B cell (primary cell): ENCODE data around the gene PRAMEF13. TPM values are rescaled to one million over a fixed set of nuclear protein-coding genes. Genes with fewer than 3 reads are reported as not detected.
"Not testable (repeated sequence)": the region's sequence is repeated elsewhere in the genome, so short reads cannot be mapped to it uniquely, and the experiment has no call there.

ENCODE experiments used
- ATAC-seq: fragments of 200-7000 bp; cut with Tn5 transposase; one replicate; pipeline ENCODE4 v1.10.0; 2021; ENCODE audit warnings: low read depth, mild to moderate bottlenecking, moderate number of reproducible peaks, moderate library complexity
- CTCF ChIA-PET: fragments of 350-600 bp; sonication (Branson Sonifier 250); formaldehyde crosslinking; loops from one replicate; lab custom pipeline; 2021; ENCODE audit warnings: antibody characterized with exemption, inconsistent platforms; lab: Charles Lee
- POLR2A ChIA-PET: fragments of 350-600 bp; sonication (Branson Sonifier 250); formaldehyde crosslinking; loops from one replicate; lab custom pipeline; 2021; ENCODE audit warnings: antibody characterized with exemption; lab: Charles Lee
- DNase-seq: peaks from one replicate; pipeline ENCODE4 v3.0.0; 2013
- H2AFZ ChIP-seq: 2 replicates; pipeline ENCODE4 v1.6.1; 2012; ENCODE audit warnings: mild to moderate bottlenecking, low read depth, low read length; ENCODE audit not compliant: insufficient read depth, poor library complexity, severe bottlenecking
- H3K27ac ChIP-seq, 2 donors: 1 replicate in 1 of 2; 2 replicates in 1 of 2; pipeline ENCODE4 v1.5.1; 2012 to 2013; ENCODE audit warnings: low read length in 2 of 2, mild to moderate bottlenecking in 2 of 2, moderate library complexity in 1 of 2
- H3K27me3 ChIP-seq, 4 experiments: fragments of 200-600 bp in 1 of 4; sonication (generic) in 1 of 4; replicated peaks in 1 of 4; 1 replicate in 2 of 4; 2 replicates in 2 of 4; pipeline versions ENCODE4 v1.6.1 to v1.7.0; 2013 to 2016; ENCODE audit warnings: low read length in 3 of 4, mild to moderate bottlenecking in 2 of 4, mixed read lengths in 1 of 4, moderate library complexity in 1 of 4; ENCODE audit not compliant: insufficient read depth in 4 of 4, control insufficient read depth in 3 of 4; ENCODE audit errors: control extremely low read depth in 1 of 4
- H3K36me3 ChIP-seq, 2 experiments: replicated peaks in 1 of 2; 1 replicate in 1 of 2; 2 replicates in 1 of 2; pipeline versions ENCODE4 v1.6.1 to v1.7.1; 2013; ENCODE audit warnings: low read length in 1 of 2; ENCODE audit not compliant: insufficient read depth in 2 of 2, control insufficient read depth in 1 of 2; ENCODE audit errors: control extremely low read depth in 1 of 2, extremely low read depth in 1 of 2
- H3K4me1 ChIP-seq, 2 donors: fragments of 200-600 bp in 1 of 2; sonication (generic) in 1 of 2; 1 replicate in 1 of 2; 2 replicates in 1 of 2; pipeline versions ENCODE4 v1.5.1 to v1.6.1; 2013 to 2017; ENCODE audit warnings: low read length in 2 of 2; ENCODE audit not compliant: control insufficient read depth in 2 of 2, insufficient read depth in 2 of 2
- H3K4me2 ChIP-seq: replicated peaks from 2 replicates; pipeline ENCODE3; 2012; ENCODE audit warnings: mild to moderate bottlenecking, low read depth, low read length; ENCODE audit not compliant: poor library complexity, severe bottlenecking
- H3K4me3 ChIP-seq, 5 experiments: fragments of 200-600 bp in 1 of 5; sonication (generic) in 1 of 5; 1 replicate in 3 of 5; 2 replicates in 2 of 5; pipeline versions ENCODE4 v1.5.1 to v1.7.0; 2011 to 2016; ENCODE audit warnings: low read length in 4 of 5, mild to moderate bottlenecking in 4 of 5, low read depth in 2 of 5, control low read depth in 1 of 5, moderate library complexity in 1 of 5; ENCODE audit not compliant: insufficient read depth in 1 of 5; ENCODE audit errors: control extremely low read depth in 1 of 5, extremely low read depth in 1 of 5
- H3K79me2 ChIP-seq: fragments of 200-600 bp; sonication (generic); one replicate; pipeline ENCODE4 v1.6.0; 2016; ENCODE audit warnings: low read length; ENCODE audit not compliant: control insufficient read depth, insufficient read depth
- H3K9ac ChIP-seq: fragments of 200-600 bp; sonication (generic); 2 replicates; pipeline ENCODE4 v1.6.1; 2017; ENCODE audit warnings: mild to moderate bottlenecking, low read length, moderate library complexity
- H3K9me3 ChIP-seq, 3 donors: one replicate each; pipeline versions ENCODE4 v1.6.1 to v1.7.1; 2013; ENCODE audit warnings: low read length in 2 of 3; ENCODE audit not compliant: control insufficient read depth in 2 of 3, insufficient read depth in 1 of 3; ENCODE audit errors: control extremely low read depth in 1 of 3
- H4K20me1 ChIP-seq: 2 replicates; pipeline ENCODE4 v1.6.0; 2012; ENCODE audit warnings: mild to moderate bottlenecking, low read length; ENCODE audit not compliant: insufficient read depth, control insufficient read depth, poor library complexity, severe bottlenecking
- H3K27ac Mint-ChIP-seq: one replicate; pipeline ENCODE4 v1.8.0; 2021; ENCODE audit warnings: mixed read lengths
- H3K27me3 Mint-ChIP-seq: one replicate; pipeline ENCODE4 v1.8.0; 2021; ENCODE audit warnings: mixed read lengths
- H3K4me1 Mint-ChIP-seq: one replicate; pipeline ENCODE4 v1.8.0; 2021; ENCODE audit warnings: mixed read lengths
- H3K4me3 Mint-ChIP-seq: one replicate; pipeline ENCODE4 v1.8.0; 2021; ENCODE audit warnings: mixed read lengths
- H3K9me3 Mint-ChIP-seq: one replicate; pipeline ENCODE4 v1.8.0; 2022; ENCODE audit warnings: mixed read lengths; ENCODE audit not compliant: insufficient read depth
- EZH2 ChIP-seq: IDR thresholded peaks from 2 replicates; pipeline ENCODE4 v1.6.1; 2012; ENCODE audit warnings: borderline replicate concordance, low read depth, mild to moderate bottlenecking, moderate library complexity, low read length; ENCODE audit not compliant: insufficient read depth, poor library complexity, severe bottlenecking
- WGBS: methylation state at CpG from one replicate; pipeline ENCODE4 v1.1.5; 2013; ENCODE audit warnings: missing lambda C conversion rate; ENCODE audit not compliant: insufficient coverage; 5-methylcytosine and 5-hydroxymethylcytosine counted together
- intact Hi-C: fragments of 100-400 bp; cut with micrococcal nuclease; formaldehyde crosslinking; loops from one replicate; pipeline ENCODE4 v1.10.0; 2022
- polyA plus RNA-seq: library from polyadenylated mRNA; depleted of rRNA; stranded (reverse); fragments of >200 nt; gene quantifications from 2 replicates; pipeline ENCODE4 v1.2.3, GENCODE V29; 2012
- total RNA-seq, 2 donors: library from RNA; stranded (reverse); fragments of 120-200 nt in 1 of 2; gene quantifications; 1 replicate in 1 of 2; 2 replicates in 1 of 2; pipeline versions ENCODE4 v1.2.3 to v1.2.4, GENCODE V29; 2013 to 2022
- TF ChIP-seq, protein P1 (sequence below): fragments of 200-600 bp; IDR thresholded peaks from one replicate; pipeline ENCODE4 v1.8.0; 2022; ENCODE audit warnings: antibody characterized with exemption, mild to moderate bottlenecking

Gene PRAMEF13
- total and polyA plus RNA-seq, 2 donors (not counting 1 experiment from before 2014, with no cell fraction given): not detected

DNA sequence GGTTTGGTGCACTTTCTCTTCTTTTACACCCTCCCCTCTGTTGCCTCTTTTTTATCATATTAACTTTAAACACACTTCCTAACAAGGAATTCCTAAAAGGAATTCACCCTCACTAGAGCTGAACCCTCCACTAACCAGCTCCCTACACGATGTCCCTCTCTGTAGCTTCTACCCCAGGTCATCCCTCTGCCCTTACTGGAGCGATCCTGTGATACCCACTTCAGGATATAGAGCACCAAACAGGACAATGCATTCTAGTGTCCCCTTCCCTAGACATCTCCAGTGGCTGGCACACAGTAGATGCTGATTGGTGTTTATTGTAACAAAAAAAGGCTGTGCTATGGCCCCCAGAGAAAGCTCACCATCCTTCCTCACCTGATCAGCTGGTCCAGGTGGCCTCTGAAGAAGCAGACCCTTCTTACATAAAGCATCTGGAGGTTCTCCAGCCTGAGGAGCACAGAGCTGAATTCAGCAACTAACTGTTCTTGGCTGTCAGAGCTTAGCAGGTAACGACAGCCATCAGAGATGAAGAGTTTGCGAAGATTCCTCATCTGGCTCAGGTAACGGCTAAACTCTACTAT, 23.4 kb upstream of the PRAMEF13 start:
- H4K20me1 ChIP-seq: no peaks in the 10 kb centered on the region
- ChIA-PET POLR2A (no interaction called here), CTCF (no interaction called here)
- no peak for DNase-seq
- H3K9ac ChIP-seq: no peak overlapping the region
- Mint-ChIP-seq H3K27me3 (peaks cover 4% of the 10 kb centered on the region), H3K4me1 (no peaks in the 10 kb centered on the region), H3K27ac (no peak overlapping the region), H3K4me3 (no peak overlapping the region), H3K9me3 (no peaks in the 10 kb centered on the region)
- H2AFZ ChIP-seq: no peak overlapping the region
- no peak for ATAC-seq
- no peak overlapping the region for H3K4me3 ChIP-seq
- intact Hi-C loops: no loop called here
- H3K27me3 ChIP-seq: no peaks in the 10 kb centered on the region
- H3K79me2 ChIP-seq: no peaks in the 10 kb centered on the region
- H3K4me1 ChIP-seq: no peaks in the 10 kb centered on the region
- TF ChIP-seq, protein P1, sequence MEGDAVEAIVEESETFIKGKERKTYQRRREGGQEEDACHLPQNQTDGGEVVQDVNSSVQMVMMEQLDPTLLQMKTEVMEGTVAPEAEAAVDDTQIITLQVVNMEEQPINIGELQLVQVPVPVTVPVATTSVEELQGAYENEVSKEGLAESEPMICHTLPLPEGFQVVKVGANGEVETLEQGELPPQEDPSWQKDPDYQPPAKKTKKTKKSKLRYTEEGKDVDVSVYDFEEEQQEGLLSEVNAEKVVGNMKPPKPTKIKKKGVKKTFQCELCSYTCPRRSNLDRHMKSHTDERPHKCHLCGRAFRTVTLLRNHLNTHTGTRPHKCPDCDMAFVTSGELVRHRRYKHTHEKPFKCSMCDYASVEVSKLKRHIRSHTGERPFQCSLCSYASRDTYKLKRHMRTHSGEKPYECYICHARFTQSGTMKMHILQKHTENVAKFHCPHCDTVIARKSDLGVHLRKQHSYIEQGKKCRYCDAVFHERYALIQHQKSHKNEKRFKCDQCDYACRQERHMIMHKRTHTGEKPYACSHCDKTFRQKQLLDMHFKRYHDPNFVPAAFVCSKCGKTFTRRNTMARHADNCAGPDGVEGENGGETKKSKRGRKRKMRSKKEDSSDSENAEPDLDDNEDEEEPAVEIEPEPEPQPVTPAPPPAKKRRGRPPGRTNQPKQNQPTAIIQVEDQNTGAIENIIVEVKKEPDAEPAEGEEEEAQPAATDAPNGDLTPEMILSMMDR: no peak
- TF ChIP-seq EZH2: no peak
- H3K9me3 ChIP-seq: no peaks in the 10 kb centered on the region
- H3K27ac ChIP-seq: no peak overlapping the region
- WGBS: 82% methylated on average over 4 of the region's 5 CpGs
- H3K36me3 ChIP-seq: no peaks in the 10 kb centered on the region
- H3K4me2 ChIP-seq: no peak overlapping the region

DNA sequence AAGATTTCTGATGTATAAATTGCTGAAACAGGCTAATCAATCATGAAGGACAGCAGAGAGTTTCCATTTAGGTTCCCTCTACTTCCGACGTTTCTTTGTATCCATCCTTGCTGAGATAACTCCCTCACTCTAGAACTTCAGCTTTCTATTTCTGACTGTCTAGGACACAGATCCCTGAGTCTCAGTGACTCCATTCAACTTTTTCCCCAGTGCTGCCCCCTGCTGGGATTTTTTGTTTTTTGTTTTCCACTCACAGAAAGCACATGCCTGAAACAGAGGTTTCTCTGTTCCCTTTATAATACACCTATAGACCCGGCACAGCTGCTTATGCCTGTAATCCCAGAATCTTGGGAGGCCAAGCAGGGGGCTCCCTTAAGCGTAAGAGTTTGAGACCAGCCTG, 21.6 kb upstream of the PRAMEF13 start:
- H3K4me2 ChIP-seq, DNase-seq, H3K9ac ChIP-seq, H3K9me3 Mint-ChIP-seq, H3K79me2 ChIP-seq, H3K4me3 ChIP-seq, CTCF ChIA-PET, ATAC-seq, H4K20me1 ChIP-seq, H3K27ac Mint-ChIP-seq, POLR2A ChIA-PET, H3K4me1 ChIP-seq, H3K27me3 Mint-ChIP-seq, intact Hi-C loops, H3K4me3 Mint-ChIP-seq, H3K9me3 ChIP-seq, H3K36me3 ChIP-seq, H3K4me1 Mint-ChIP-seq, H3K27ac ChIP-seq, H2AFZ ChIP-seq, H3K27me3 ChIP-seq: not testable (repeated sequence)
- no CpG with 5 or more reads among the region's 4 CpGs for WGBS

DNA sequence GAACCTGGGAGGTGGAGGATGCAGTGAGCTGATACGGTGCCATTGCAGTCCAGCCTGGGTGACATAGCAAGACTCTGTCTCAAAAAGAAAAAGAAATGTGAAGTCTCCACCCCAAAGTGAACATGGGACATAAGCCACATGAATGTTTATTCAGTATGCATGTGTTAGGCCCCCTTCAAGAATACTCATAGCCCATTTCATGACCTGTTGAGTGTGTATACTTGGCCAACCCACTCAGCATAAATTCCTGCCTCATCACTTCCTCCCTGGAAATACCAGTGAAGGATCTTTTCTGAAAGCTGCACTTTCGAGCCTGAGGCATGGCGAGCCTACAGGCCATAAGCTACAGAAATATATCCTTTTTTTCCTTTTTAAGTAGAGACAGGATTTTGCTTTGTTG, 18.0 kb upstream of the PRAMEF13 start:
- H3K9ac ChIP-seq, POLR2A ChIA-PET, H3K9me3 Mint-ChIP-seq, H3K27me3 ChIP-seq, H3K27ac ChIP-seq, H3K4me1 Mint-ChIP-seq, H3K9me3 ChIP-seq, H3K4me2 ChIP-seq, H3K79me2 ChIP-seq, H3K36me3 ChIP-seq, H2AFZ ChIP-seq, H3K4me3 ChIP-seq, H3K27ac Mint-ChIP-seq, H3K4me3 Mint-ChIP-seq, H4K20me1 ChIP-seq, intact Hi-C loops, DNase-seq, ATAC-seq, H3K27me3 Mint-ChIP-seq, H3K4me1 ChIP-seq, CTCF ChIA-PET: not testable (repeated sequence)
- no CpG with 5 or more reads among the region's 3 CpGs for WGBS
